ENCODE results near the gene HIGD1A.

DNA sequence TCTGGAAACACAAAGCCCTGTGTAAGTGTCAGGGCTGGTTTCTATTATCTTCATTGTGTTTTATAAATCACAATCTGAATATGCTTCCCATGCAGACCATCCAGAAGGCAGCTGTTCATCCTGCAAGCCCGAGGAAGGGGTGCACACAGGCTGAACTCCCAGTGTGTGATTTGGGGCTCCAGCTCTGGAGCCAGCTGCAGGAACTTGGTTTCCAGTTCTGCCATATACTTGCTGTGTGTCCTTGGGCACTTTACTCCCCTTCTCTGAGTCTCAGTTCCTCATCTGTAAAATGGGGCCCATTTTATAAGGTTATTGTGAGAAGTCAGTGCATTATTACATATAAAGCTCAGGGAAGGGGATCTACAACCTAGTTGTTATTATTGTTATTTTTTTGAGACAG is 48.8 kb upstream of the HIGD1A start:
- TF ChIP-seq SMC3 (IDR thresholded peaks at IDR 0.05; ENCODE audit: low read depth, low read length) (no peak), POLR2A (IDR thresholded peaks at IDR 0.05; ENCODE audit: low read depth, low read length) (no peak), CTCF (conservative IDR thresholded peaks at IDR 0.05; ENCODE audit: low read depth, low read length) (no peak), MAFK (IDR thresholded peaks at IDR 0.05; ENCODE audit: low read depth, low read length) (no peak), CEBPB (IDR thresholded peaks at IDR 0.05; ENCODE audit: low read depth, low read length) (no peak), MAZ (IDR thresholded peaks at IDR 0.05; ENCODE audit: borderline replicate concordance, low read depth, low read length) (no peak), RAD21 (IDR thresholded peaks at IDR 0.05; ENCODE audit: low read length) (no peak)
- TF ChIP-seq, protein P1, sequence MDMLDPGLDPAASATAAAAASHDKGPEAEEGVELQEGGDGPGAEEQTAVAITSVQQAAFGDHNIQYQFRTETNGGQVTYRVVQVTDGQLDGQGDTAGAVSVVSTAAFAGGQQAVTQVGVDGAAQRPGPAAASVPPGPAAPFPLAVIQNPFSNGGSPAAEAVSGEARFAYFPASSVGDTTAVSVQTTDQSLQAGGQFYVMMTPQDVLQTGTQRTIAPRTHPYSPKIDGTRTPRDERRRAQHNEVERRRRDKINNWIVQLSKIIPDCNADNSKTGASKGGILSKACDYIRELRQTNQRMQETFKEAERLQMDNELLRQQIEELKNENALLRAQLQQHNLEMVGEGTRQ (IDR thresholded peaks at IDR 0.05; ENCODE audit: low read depth, low read length), result no peak

All from IMR-90 (cell line).